Fibroblast of the aortic adventitia (primary cell): ENCODE results near the gene TEN1. TPM values are rescaled to one million over a fixed set of nuclear protein-coding genes. Genes with fewer than 3 reads are reported as not detected.

Experiments
- DNase-seq: peaks from one replicate; pipeline ENCODE4 v3.0.0-alpha.2; 2010; ENCODE audit warnings: low read depth
- H3K4me3 ChIP-seq: 2 replicates; pipeline ENCODE4 v1.5.1; 2011; ENCODE audit warnings: low read depth, mild to moderate bottlenecking, control low read depth, low read length, moderate library complexity
- CTCF ChIP-seq: IDR thresholded peaks from 2 replicates; pipeline ENCODE4 v1.5.1; 2011; ENCODE audit warnings: mild to moderate bottlenecking, low read length, control low read depth, inconsistent platforms; ENCODE audit not compliant: insufficient read depth
- total RNA-seq: library from RNA; depleted of rRNA; stranded (reverse); fragments of >200 nt; gene quantifications from 2 replicates; pipeline ENCODE4 v1.2.3, GENCODE V29; 2012; ENCODE audit warnings: low replicate concordance

The TEN1 gene
- total RNA-seq, 1 donor: 16.0 TPM

- TF ChIP-seq CTCF: no peak
- no peak for DNase-seq
- H3K4me3 ChIP-seq: no peak overlapping the region
These were observed 31.1 kb downstream of the TEN1 start for GRCh38 chr17:76009969-76010661.

- H3K4me3 ChIP-seq: no peak overlapping the region
- TF ChIP-seq CTCF: no peak
- no peak for DNase-seq
These were observed 32.9 kb downstream of the TEN1 start for GRCh38 chr17:76011951-76012350.

GRCh38 chr17:76013377-76013932 lies 34.4 kb downstream of the TEN1 start:
- DNase-seq: no peak
- no peak overlapping the region for H3K4me3 ChIP-seq
- no peak for TF ChIP-seq CTCF

GRCh38 chr17:76014100-76014924 lies 35.3 kb downstream of the TEN1 start:
- H3K4me3 ChIP-seq: no peak overlapping the region
- TF ChIP-seq CTCF: peak; percentile 96
- peak; percentile 65 for DNase-seq

- no peak for TF ChIP-seq CTCF
- H3K4me3 ChIP-seq: no peak overlapping the region
- no peak for DNase-seq
These were observed 35.9 kb downstream of the TEN1 start for GRCh38 chr17:76014925-76015261.

- DNase-seq: no peak
- no peak overlapping the region for H3K4me3 ChIP-seq
- TF ChIP-seq CTCF: no peak
These were observed 38.7 kb downstream of the TEN1 start for GRCh38 chr17:76017481-76018339.
